Gastrocnemius medialis (tissue), 4 donors: ENCODE results near the gene ZNF839.

Experiments used
- CTCF ChIP-seq, 5 experiments: fragments of 450-650 bp in 3 of 5; fragments of 200-600 bp in 2 of 5; sonication (generic) in 2 of 5; IDR thresholded peaks in 4 of 5; conservative IDR thresholded peaks in 1 of 5; 1 replicate in 4 of 5; 2 replicates in 1 of 5; pipeline ENCODE4 v1.5.1; 2016 to 2019; ENCODE audit warnings: antibody characterized with exemption in 5 of 5, mild to moderate bottlenecking in 3 of 5, moderate library complexity in 3 of 5
- POLR2A ChIP-seq, 2 donors: fragments of 450-650 bp; IDR thresholded peaks; one replicate each; pipeline ENCODE4 v1.6.1; 2017; ENCODE audit warnings: antibody characterized with exemption in 2 of 2, mild to moderate bottlenecking in 2 of 2, moderate library complexity in 2 of 2

DNA sequence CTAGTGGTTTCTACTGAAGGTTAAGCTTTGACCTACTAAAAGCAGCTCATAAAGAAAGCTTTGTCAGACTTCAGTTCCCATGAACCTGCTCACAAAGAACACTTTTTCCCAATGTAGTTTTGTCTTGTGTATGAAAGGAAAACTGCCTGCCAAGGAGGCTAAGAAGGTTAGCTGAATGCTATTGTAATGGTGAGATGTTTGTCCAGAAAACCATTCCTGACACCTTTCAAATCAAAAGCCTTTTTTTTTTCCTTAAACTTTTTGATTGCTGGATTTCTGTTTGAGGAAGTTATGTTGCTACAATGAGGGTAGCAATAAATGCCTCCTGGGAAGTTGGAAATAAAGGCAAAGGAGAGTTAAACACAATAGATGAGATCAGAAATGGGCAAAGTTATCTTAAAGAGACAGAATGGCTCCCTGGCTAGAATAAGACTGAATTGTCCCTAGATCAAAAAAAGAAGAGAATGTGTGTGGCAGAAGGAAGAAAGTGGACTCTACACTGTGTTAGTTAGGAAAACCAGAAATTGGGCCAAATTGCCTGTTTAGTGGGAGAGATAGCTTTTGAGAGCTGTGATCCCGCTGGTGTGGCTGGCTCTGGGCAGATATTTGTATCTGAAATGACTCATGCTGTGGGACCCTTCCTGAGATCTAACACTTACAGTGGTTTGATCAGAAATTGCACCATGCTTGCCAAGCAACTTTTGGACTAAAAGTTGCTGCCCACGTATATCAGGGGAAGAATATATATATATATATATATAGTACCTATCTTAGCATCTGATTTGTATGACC lies 70.7 kb downstream of the ZNF839 start:
- TF ChIP-seq POLR2A (IDR thresholded peaks at IDR 0.05) (no peak), CTCF (IDR thresholded peaks at IDR 0.05 in 4 of 5, conservative IDR thresholded peaks at IDR 0.05 in 1 of 5) (no peak)
